Breast epithelium (tissue), 4 donors: ENCODE data around the gene PLCL2. TPM values are rescaled to one million over a fixed set of nuclear protein-coding genes. Genes with fewer than 3 reads are reported as not detected.
"Not testable (repeated sequence)": the region's sequence is repeated elsewhere in the genome, so short reads cannot be mapped to it uniquely, and the experiment has no call there.

Experiments used
- DNase-seq, 2 donors: peaks; one replicate each; pipeline ENCODE4 v3.0.0-alpha.2; 2019; ENCODE audit warnings: low spot score in 2 of 2
- H3K27ac ChIP-seq, 2 donors: fragments of 200-600 bp; sonication (generic) in 1 of 2; one replicate each; pipeline ENCODE4 v1.5.1; 2016 to 2019; ENCODE audit warnings: mild to moderate bottlenecking in 1 of 2
- H3K27me3 ChIP-seq, 2 donors: fragments of 200-600 bp; sonication (generic) in 1 of 2; one replicate each; pipeline versions ENCODE4 v1.5.1 to v1.6.0; 2017 to 2019; ENCODE audit warnings: control low read depth in 1 of 2, mild to moderate bottlenecking in 1 of 2
- H3K36me3 ChIP-seq: fragments of 200-600 bp; one replicate; pipeline ENCODE4 v1.5.1; 2019
- H3K4me1 ChIP-seq, 2 donors: fragments of 200-600 bp; sonication (generic); one replicate each; pipeline ENCODE4 v1.5.1; 2016 to 2019; ENCODE audit warnings: control low read depth in 1 of 2
- H3K4me3 ChIP-seq, 3 donors: fragments of 200-600 bp; sonication (generic); 1 replicate in 2 of 3; 2 replicates in 1 of 3; pipeline ENCODE4 v1.5.1; 2016 to 2019; ENCODE audit warnings: mild to moderate bottlenecking in 3 of 3, moderate library complexity in 2 of 3
- H3K9me3 ChIP-seq, 2 donors: fragments of 200-600 bp; sonication (generic) in 1 of 2; one replicate each; pipeline ENCODE4 v1.5.1; 2016 to 2019; ENCODE audit warnings: control low read depth in 1 of 2
- CTCF ChIP-seq, 3 donors: fragments of 450-650 bp; IDR thresholded peaks; one replicate each; pipeline ENCODE4 v1.5.1; 2016 to 2017; ENCODE audit warnings: antibody characterized with exemption in 3 of 3, mild to moderate bottlenecking in 3 of 3, moderate library complexity in 3 of 3
- POLR2A ChIP-seq: fragments of 450-650 bp; IDR thresholded peaks from one replicate; pipeline ENCODE4 v1.6.1; 2016; ENCODE audit warnings: antibody characterized with exemption, mild to moderate bottlenecking, moderate library complexity
- POLR2AphosphoS5 ChIP-seq, 3 donors: sonication (generic); formaldehyde crosslinking; IDR thresholded peaks; one replicate each; pipeline ENCODE4 v1.6.1; 2017; ENCODE audit warnings: antibody characterized with exemption in 3 of 3
- intact Hi-C: fragments of 100-400 bp; cut with DNase I; formaldehyde crosslinking; loops from one replicate; pipeline ENCODE4 v1.15.1; 2023; ENCODE audit warnings: low total_unique reads
- total RNA-seq, 3 donors: library from RNA; depleted of rRNA; stranded (reverse); fragments of >200 nt; gene quantifications; one replicate each; pipeline ENCODE4 v1.1.0, GENCODE V29; 2016

The PLCL2 gene
- total RNA-seq, 3 donors from 2014 or later, result 7.8 to 21.9 (median 17.0) TPM

- Histone ChIP-seq H3K27me3 (no peaks in the 10 kb centered on the region), H3K9me3 (no peaks in the 10 kb centered on the region), H3K4me1 (no peaks in the 10 kb centered on the region), H3K27ac (no peak overlapping the region), H3K4me3 (no peak overlapping the region), H3K36me3 (no peaks in the 10 kb centered on the region)
- DNase-seq, result no peak
- no peak for TF ChIP-seq POLR2A
- TF ChIP-seq POLR2AphosphoS5 (IDR thresholded peaks at IDR 0.05), result no peak
- TF ChIP-seq CTCF (IDR thresholded peaks at IDR 0.05), result no peak
- intact Hi-C loops, result no loop called here
These were observed 75.4 kb downstream of the PLCL2 start for GRCh38 chr3:16960125-16960524.

GRCh38 chr3:16961621-16962205 lies 77.0 kb downstream of the PLCL2 start:
- Histone ChIP-seq H3K4me3 (no peak overlapping the region), H3K27ac (no peak overlapping the region), H3K36me3 (no peaks in the 10 kb centered on the region), H3K4me1 (no peaks in the 10 kb centered on the region), H3K27me3 (no peaks in the 10 kb centered on the region), H3K9me3 (no peaks in the 10 kb centered on the region)
- intact Hi-C loops, result no loop called here
- no peak for DNase-seq
- TF ChIP-seq POLR2A (no peak), POLR2AphosphoS5 (IDR thresholded peaks at IDR 0.05) (no peak), CTCF (IDR thresholded peaks at IDR 0.05) (no peak)

GRCh38 chr3:16975083-16975482 lies 90.3 kb downstream of the PLCL2 start:
- Histone ChIP-seq H3K36me3 (no peaks in the 10 kb centered on the region), H3K4me1 (no peaks in the 10 kb centered on the region), H3K27ac (no peak overlapping the region), H3K27me3 (no peaks in the 10 kb centered on the region), H3K4me3 (no peak overlapping the region), H3K9me3 (no peaks in the 10 kb centered on the region)
- TF ChIP-seq POLR2AphosphoS5 (IDR thresholded peaks at IDR 0.05) (no peak), POLR2A (no peak), CTCF (IDR thresholded peaks at IDR 0.05) (no peak)
- intact Hi-C loops, result no loop called here
- DNase-seq, result no peak

- Histone ChIP-seq H3K4me1 (no peaks in the 10 kb centered on the region), H3K9me3 (no peaks in the 10 kb centered on the region), H3K27ac (no peak overlapping the region), H3K27me3 (no peaks in the 10 kb centered on the region), H3K36me3 (no peaks in the 10 kb centered on the region), H3K4me3 (no peak overlapping the region)
- DNase-seq, result no peak
- no peak for TF ChIP-seq POLR2AphosphoS5 (IDR thresholded peaks at IDR 0.05)
- TF ChIP-seq CTCF (IDR thresholded peaks at IDR 0.05), result no peak
- TF ChIP-seq POLR2A, result no peak
- intact Hi-C loops, result no loop called here
These were observed 93.6 kb downstream of the PLCL2 start for GRCh38 chr3:16978234-16978920.

GRCh38 chr3:16978921-16979271 lies 94.1 kb downstream of the PLCL2 start:
- H3K4me1 ChIP-seq, result no peaks in the 10 kb centered on the region
- no peaks in the 10 kb centered on the region for H3K27me3 ChIP-seq
- no peaks in the 10 kb centered on the region for H3K9me3 ChIP-seq
- intact Hi-C loops, result no loop called here
- no peaks in the 10 kb centered on the region for H3K36me3 ChIP-seq
- H3K27ac ChIP-seq, result no peak overlapping the region
- H3K4me3 ChIP-seq, result no peak overlapping the region
- DNase-seq, result no peak
- no peak for TF ChIP-seq POLR2A
- no peak for TF ChIP-seq CTCF (IDR thresholded peaks at IDR 0.05)

- H3K36me3 ChIP-seq, H3K27ac ChIP-seq, DNase-seq, H3K27me3 ChIP-seq, H3K4me1 ChIP-seq, H3K9me3 ChIP-seq, H3K4me3 ChIP-seq, intact Hi-C loops: not testable (repeated sequence)
These were observed 95.2 kb downstream of the PLCL2 start for GRCh38 chr3:16979769-16980515.

- H3K36me3 ChIP-seq, H3K4me1 ChIP-seq, intact Hi-C loops, H3K27ac ChIP-seq, H3K27me3 ChIP-seq, H3K4me3 ChIP-seq, H3K9me3 ChIP-seq, DNase-seq: not testable (repeated sequence)
These were observed 95.8 kb downstream of the PLCL2 start for GRCh38 chr3:16980526-16980925.
